ENCODE results near the gene ARID1A. TPM values are rescaled to one million over a fixed set of nuclear protein-coding genes. Genes with fewer than 3 reads are reported as not detected.

The ARID1A gene
- total and polyA plus RNA-seq, 2 donors (not counting 3 experiments of a cell fraction or from before 2014, with no cell fraction given) = 36.9 to 77.2 TPM

- DNase-seq (ENCODE audit: low read depth, low spot score) = peak; percentile 60
- FAIRE-seq = no peak
- H3K79me2 ChIP-seq (ENCODE audit: control insufficient read depth, insufficient read depth, low read length) = peaks cover 7% of the 10 kb centered on the region
- H3K9ac ChIP-seq (replicated peaks; ENCODE audit: extremely low read depth, insufficient read depth, low read length) = no peak overlapping the region
- no peak overlapping the region for H3K4me3 ChIP-seq (replicated peaks in 1 of 3; ENCODE audit: insufficient read depth in 1 of 3, low read depth in 1 of 3, low read length in 3 of 3)
- dilution Hi-C loops (cut with MboI; ENCODE audit: extremely low pct_ligation_motif_present, low sequenced_read_pairs) = no loop called here
- no peaks in the 10 kb centered on the region for H3K27me3 ChIP-seq (ENCODE audit: control insufficient read depth in 2 of 2, insufficient read depth in 2 of 2, low read length in 2 of 2)
- peak overlapping the region; percentile 32 for H3K4me2 ChIP-seq (ENCODE audit: insufficient read depth, low read length)
- peaks cover 40% of the 10 kb centered on the region for H3K4me1 ChIP-seq (ENCODE audit: control insufficient read depth, extremely low read depth, insufficient read depth, low read length)
- intact Hi-C loops (cut with micrococcal nuclease) = loop anchor here (1.0 kb wide), 4 partner anchors 19 to 73 kb away; no protein-coding TSS in a partner anchor
- peaks cover 44 to 59% of the 10 kb centered on the region in 2 experiments for H3K36me3 ChIP-seq (ENCODE audit: control insufficient read depth in 2 of 2, extremely low read depth in 1 of 2, insufficient read depth in 2 of 2, low read length in 2 of 2)
- H3K9me1 ChIP-seq (replicated peaks; ENCODE audit: control insufficient read depth, extremely low read depth, insufficient read depth, low read length) = no peaks in the 10 kb centered on the region
- H3K9me3 ChIP-seq (replicated peaks; ENCODE audit: control insufficient read depth, insufficient read depth, low read length) = no peaks in the 10 kb centered on the region
- POLR2A ChIA-PET = no interaction called here
- TF ChIP-seq GATA2 (IDR thresholded peaks at IDR 0.05; ENCODE audit: insufficient read depth, insufficient read length, low read depth, low read length) (peak; percentile 45), FOS (IDR thresholded peaks at IDR 0.05; ENCODE audit: borderline replicate concordance, insufficient read depth, low read length) (no peak), MAX (IDR thresholded peaks at IDR 0.05; ENCODE audit: insufficient read depth, insufficient read length) (no peak)
- H4K20me1 ChIP-seq (replicated peaks; ENCODE audit: control insufficient read depth, extremely low read depth, insufficient read depth, low read length) = no peaks in the 10 kb centered on the region
- BruUV-seq (replicated peaks) = no TSS peak
- H3K27ac ChIP-seq (ENCODE audit: insufficient read depth, low read depth, low read length) = peak overlapping the region; percentile 87
- H2AFZ ChIP-seq (ENCODE audit: low read depth, low read length) = no peak overlapping the region
- CTCF ChIA-PET = interaction anchor here (1.1 to 2.7 kb wide), 9 partner anchors 10 to 170 kb away, joined by 3 to 12 read pairs (median 4); partner anchors contain the start of gene PIGV
These were observed 75.4 kb downstream of the ARID1A start for GRCh38 chr1:26771285-26771642.

- H3K36me3 ChIP-seq (ENCODE audit: control insufficient read depth in 2 of 2, extremely low read depth in 1 of 2, insufficient read depth in 2 of 2, low read length in 2 of 2) = peaks cover 44 to 53% of the 10 kb centered on the region in 2 experiments
- no peaks in the 10 kb centered on the region for H3K27me3 ChIP-seq (ENCODE audit: control insufficient read depth in 2 of 2, insufficient read depth in 2 of 2, low read length in 2 of 2)
- H3K9ac ChIP-seq (replicated peaks; ENCODE audit: extremely low read depth, insufficient read depth, low read length) = peak overlapping the region; percentile 30
- no peaks in the 10 kb centered on the region for H3K9me1 ChIP-seq (replicated peaks; ENCODE audit: control insufficient read depth, extremely low read depth, insufficient read depth, low read length)
- no peak overlapping the region for H2AFZ ChIP-seq (ENCODE audit: low read depth, low read length)
- BruUV-seq (replicated peaks) = no TSS peak
- DNase-seq (ENCODE audit: low read depth, low spot score) = peak; percentile 75
- H4K20me1 ChIP-seq (replicated peaks; ENCODE audit: control insufficient read depth, extremely low read depth, insufficient read depth, low read length) = no peaks in the 10 kb centered on the region
- peak; percentile 30 for TF ChIP-seq POLR2A (IDR thresholded peaks at IDR 0.05; ENCODE audit: low read depth, low read length)
- peak; percentile 79 for TF ChIP-seq FOS (IDR thresholded peaks at IDR 0.05; ENCODE audit: borderline replicate concordance, insufficient read depth, low read length)
- no peak for TF ChIP-seq EZH2 (IDR thresholded peaks at IDR 0.05; ENCODE audit: borderline replicate concordance, low read depth, low read length, severe bottlenecking)
- TF ChIP-seq JUN (IDR thresholded peaks at IDR 0.05; ENCODE audit: borderline replicate concordance, insufficient read depth, insufficient read length, low read depth) = peak; percentile 65
- no peak for TF ChIP-seq MAX (IDR thresholded peaks at IDR 0.05; ENCODE audit: insufficient read depth, insufficient read length)
- H3K27ac ChIP-seq (ENCODE audit: insufficient read depth, low read depth, low read length) = peak overlapping the region; percentile 87
- H3K79me2 ChIP-seq (ENCODE audit: control insufficient read depth, insufficient read depth, low read length) = peaks cover 7% of the 10 kb centered on the region
- H3K9me3 ChIP-seq (replicated peaks; ENCODE audit: control insufficient read depth, insufficient read depth, low read length) = no peaks in the 10 kb centered on the region
- dilution Hi-C loops (cut with MboI; ENCODE audit: extremely low pct_ligation_motif_present, low sequenced_read_pairs) = no loop called here
- POLR2A ChIA-PET = no interaction called here
- CTCF ChIA-PET = interaction anchor here (0.7 to 2.7 kb wide), 11 partner anchors 11 to 170 kb away, joined by 3 to 12 read pairs (median 4); partner anchors contain the start of gene PIGV
- no peak for FAIRE-seq
- H3K4me1 ChIP-seq (ENCODE audit: control insufficient read depth, extremely low read depth, insufficient read depth, low read length) = peaks cover 40% of the 10 kb centered on the region
- intact Hi-C loops (cut with micrococcal nuclease) = loop anchor here (1.0 kb wide), 4 partner anchors 19 to 73 kb away; no protein-coding TSS in a partner anchor
- no peak overlapping the region for H3K4me3 ChIP-seq (replicated peaks in 1 of 3; ENCODE audit: insufficient read depth in 1 of 3, low read depth in 1 of 3, low read length in 3 of 3)
- peak overlapping the region; percentile 32 for H3K4me2 ChIP-seq (ENCODE audit: insufficient read depth, low read length)
These were observed 76.0 kb downstream of the ARID1A start for GRCh38 chr1:26771643-26772321.
